IgD-negative memory B cell (primary cell): ENCODE data around the gene CACNA1D. TPM values are rescaled to one million over a fixed set of nuclear protein-coding genes. Genes with fewer than 3 reads are reported as not detected.

Source experiments
- H3K27ac Mint-ChIP-seq, 3 donors: one replicate each; pipeline ENCODE4 v1.8.0; 2020 to 2022; ENCODE audit warnings: mild to moderate bottlenecking in 3 of 3, mixed read lengths in 3 of 3, moderate library complexity in 1 of 3
- H3K27me3 Mint-ChIP-seq: one replicate; pipeline ENCODE4 v1.8.0; 2021; ENCODE audit warnings: mixed read lengths
- H3K36me3 Mint-ChIP-seq: one replicate; pipeline ENCODE4 v1.8.0; 2020; ENCODE audit warnings: mild to moderate bottlenecking, mixed read lengths
- H3K4me1 Mint-ChIP-seq, 3 donors: one replicate each; pipeline ENCODE4 v1.8.0; 2020 to 2022; ENCODE audit warnings: mixed read lengths in 3 of 3, mild to moderate bottlenecking in 1 of 3
- H3K4me3 Mint-ChIP-seq, 4 donors: one replicate each; pipeline ENCODE4 v1.8.0; 2020 to 2022; ENCODE audit warnings: mild to moderate bottlenecking in 4 of 4, mixed read lengths in 4 of 4, moderate library complexity in 3 of 4
- H3K9me3 Mint-ChIP-seq, 3 donors: one replicate each; pipeline ENCODE4 v1.8.0; 2020 to 2021; ENCODE audit warnings: mixed read lengths in 3 of 3, mild to moderate bottlenecking in 1 of 3
- polyA plus RNA-seq: library from polyadenylated mRNA; unstranded; fragments of 300-500 nt; fragmentation: Illumina TruSeq; gene quantifications from one replicate; pipeline ENCODE4 v1.2.3, GENCODE V29; 2021

The CACNA1D gene
- polyA plus RNA-seq, 1 donor from 2014 or later, result not detected

DNA sequence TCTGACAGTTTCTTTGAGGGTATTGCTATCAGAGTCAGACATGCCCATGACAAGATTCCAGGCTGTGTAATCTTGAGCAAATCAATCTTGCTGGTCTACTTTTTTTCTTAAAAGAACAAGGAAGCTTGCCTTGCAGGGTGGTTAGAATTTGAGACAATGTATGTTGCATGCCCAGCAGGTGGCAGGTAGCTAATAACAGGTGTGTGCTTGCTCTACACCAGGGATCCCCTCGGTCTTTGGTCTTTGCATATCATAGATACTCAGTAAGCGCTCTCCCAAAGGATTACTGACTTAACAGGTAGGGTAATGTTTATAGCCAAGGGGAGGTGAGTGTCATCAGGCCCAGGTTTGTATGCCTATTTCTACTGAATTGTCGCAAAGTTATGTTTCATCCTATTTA, 37.3 kb downstream of the CACNA1D start:
- no peaks in the 10 kb centered on the region for H3K4me1 Mint-ChIP-seq
- H3K4me3 Mint-ChIP-seq, result no peak overlapping the region
- peaks cover 10% of the 10 kb centered on the region for H3K27me3 Mint-ChIP-seq
- no peak overlapping the region for H3K27ac Mint-ChIP-seq
- H3K9me3 Mint-ChIP-seq, result no peaks in the 10 kb centered on the region
- no peaks in the 10 kb centered on the region for H3K36me3 Mint-ChIP-seq

DNA sequence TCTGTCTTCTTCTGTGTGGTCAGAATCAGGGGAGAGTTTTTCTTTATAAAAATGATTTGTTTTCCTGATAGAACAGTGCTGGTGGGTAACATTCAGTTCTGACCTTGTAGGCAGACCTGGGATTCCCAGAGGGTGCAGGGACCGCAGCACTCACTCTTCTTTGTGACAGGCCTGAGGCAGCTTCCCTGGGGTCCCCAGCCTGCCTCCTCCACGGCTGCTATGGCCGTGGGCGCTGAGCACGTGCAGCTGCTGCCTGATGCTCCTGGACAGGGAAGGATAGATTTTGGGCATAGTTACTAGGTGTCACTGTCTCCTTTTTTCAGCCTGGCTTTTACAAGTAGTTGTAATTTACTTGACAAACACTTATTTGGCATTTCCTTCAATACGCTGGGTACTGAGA, 39.1 kb downstream of the CACNA1D start:
- Mint-ChIP-seq H3K4me1 (no peaks in the 10 kb centered on the region), H3K4me3 (no peak overlapping the region), H3K36me3 (no peaks in the 10 kb centered on the region), H3K27me3 (peaks cover 7% of the 10 kb centered on the region), H3K9me3 (no peaks in the 10 kb centered on the region), H3K27ac (peak overlapping the region in 1 of 3 donors; percentile 48)

DNA sequence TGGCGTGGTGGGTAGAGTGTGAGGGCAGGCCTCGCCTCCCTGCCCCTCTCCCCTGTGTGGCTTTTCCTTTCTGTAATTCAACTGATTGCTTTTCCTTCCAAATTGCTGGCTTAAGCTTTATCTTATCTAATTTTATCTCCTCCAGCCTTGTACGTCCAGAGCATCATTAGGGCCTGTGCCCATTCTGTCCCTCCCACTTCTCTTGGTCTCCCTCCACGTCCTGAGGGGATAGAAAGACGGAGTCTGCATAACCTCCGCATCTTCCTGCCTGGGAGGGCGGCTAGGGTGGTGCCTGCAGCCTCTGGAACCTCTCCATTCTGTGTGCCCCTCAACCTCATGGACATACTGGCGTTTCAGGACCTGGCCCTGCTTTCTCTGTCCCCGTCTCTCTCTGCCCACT, 39.8 kb downstream of the CACNA1D start:
- H3K9me3 Mint-ChIP-seq, result no peaks in the 10 kb centered on the region
- no peak overlapping the region for H3K27ac Mint-ChIP-seq
- no peak overlapping the region for H3K4me3 Mint-ChIP-seq
- H3K4me1 Mint-ChIP-seq, result no peaks in the 10 kb centered on the region
- H3K27me3 Mint-ChIP-seq, result peaks cover 7% of the 10 kb centered on the region
- no peaks in the 10 kb centered on the region for H3K36me3 Mint-ChIP-seq

DNA sequence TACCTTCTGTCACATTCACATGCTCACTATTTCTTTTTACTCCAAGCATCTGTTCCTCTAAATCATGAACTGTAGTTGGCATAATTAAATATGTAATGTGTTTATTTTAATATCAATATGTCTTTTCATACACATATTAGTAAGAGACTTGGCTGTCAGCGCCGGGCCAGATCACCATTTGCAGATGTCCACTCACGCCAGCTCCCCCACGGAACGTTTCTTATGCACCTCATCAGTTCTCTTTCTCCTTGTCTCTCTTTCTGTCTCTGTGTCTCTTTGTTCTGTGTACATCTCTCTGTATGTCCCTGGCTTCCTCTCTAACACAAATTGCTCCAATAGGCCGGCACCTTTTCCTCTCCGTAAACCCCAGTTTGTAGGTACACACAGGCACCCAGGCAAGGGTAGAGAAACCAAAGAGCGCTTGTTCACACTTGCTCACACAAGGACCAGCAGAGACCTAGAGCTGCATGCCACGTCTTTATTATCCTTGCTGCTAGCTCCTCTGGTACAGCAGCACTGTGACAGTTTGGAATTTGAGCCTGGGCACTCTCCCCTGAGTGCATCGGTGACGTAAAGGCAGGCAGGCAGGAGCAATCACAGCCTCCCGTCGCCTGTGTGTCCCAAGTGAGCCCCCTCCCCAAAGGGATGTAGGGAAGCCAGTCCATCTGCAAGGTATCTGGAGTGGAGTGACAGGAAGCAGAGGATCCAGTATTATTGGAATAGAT, 40.4 kb downstream of the CACNA1D start:
- H3K27me3 Mint-ChIP-seq, result peaks cover 11% of the 10 kb centered on the region
- no peak overlapping the region for H3K4me3 Mint-ChIP-seq
- no peaks in the 10 kb centered on the region for H3K9me3 Mint-ChIP-seq
- no peaks in the 10 kb centered on the region for H3K36me3 Mint-ChIP-seq
- H3K27ac Mint-ChIP-seq, result no peak overlapping the region
- no peaks in the 10 kb centered on the region for H3K4me1 Mint-ChIP-seq

DNA sequence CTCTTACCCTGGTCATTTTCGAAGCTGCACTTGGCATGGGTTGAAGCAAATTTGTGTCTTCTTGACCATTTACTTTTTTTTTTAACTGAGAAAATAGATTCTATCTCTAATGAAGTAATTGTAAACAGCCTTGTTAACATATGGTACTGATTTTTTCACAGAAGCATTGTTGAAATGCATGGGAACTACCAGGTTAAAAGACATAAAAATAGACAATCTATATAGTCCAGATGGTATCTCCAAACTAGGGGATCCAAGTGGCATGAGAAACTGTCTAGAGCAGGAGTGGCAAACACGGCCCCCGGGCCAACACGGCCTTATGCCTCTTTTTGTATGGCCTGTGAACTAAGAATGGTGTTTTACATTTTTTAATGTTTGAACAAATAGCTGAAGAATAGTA, 41.9 kb downstream of the CACNA1D start:
- no peak overlapping the region for H3K4me3 Mint-ChIP-seq
- no peak overlapping the region for H3K27ac Mint-ChIP-seq
- no peaks in the 10 kb centered on the region for H3K9me3 Mint-ChIP-seq
- no peaks in the 10 kb centered on the region for H3K36me3 Mint-ChIP-seq
- H3K4me1 Mint-ChIP-seq, result no peaks in the 10 kb centered on the region
- H3K27me3 Mint-ChIP-seq, result peaks cover 6% of the 10 kb centered on the region

DNA sequence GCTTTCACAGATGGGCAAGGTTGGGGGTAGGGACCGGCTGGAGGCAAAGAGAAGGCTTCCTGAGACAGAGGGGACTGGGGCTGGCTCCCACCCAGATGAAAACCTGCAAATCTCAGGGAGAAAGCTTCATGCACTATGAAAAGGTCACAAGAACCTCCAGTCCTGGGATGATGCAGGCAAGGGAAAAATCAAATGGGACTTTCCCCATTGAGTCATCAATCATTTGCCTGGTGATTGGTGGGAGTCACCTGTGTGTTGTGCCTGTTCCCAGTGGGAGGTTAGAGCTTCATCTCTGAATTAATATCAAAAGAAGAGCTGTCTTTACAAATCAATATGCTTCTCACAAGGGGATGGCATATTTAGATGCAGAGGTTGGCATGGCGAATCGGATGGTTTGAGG, 49.9 kb downstream of the CACNA1D start:
- no peak overlapping the region for H3K27ac Mint-ChIP-seq
- no peak overlapping the region for H3K4me3 Mint-ChIP-seq
- H3K4me1 Mint-ChIP-seq, result no peaks in the 10 kb centered on the region
- no peaks in the 10 kb centered on the region for H3K9me3 Mint-ChIP-seq
- peaks cover 10% of the 10 kb centered on the region for H3K27me3 Mint-ChIP-seq
- H3K36me3 Mint-ChIP-seq, result no peaks in the 10 kb centered on the region

DNA sequence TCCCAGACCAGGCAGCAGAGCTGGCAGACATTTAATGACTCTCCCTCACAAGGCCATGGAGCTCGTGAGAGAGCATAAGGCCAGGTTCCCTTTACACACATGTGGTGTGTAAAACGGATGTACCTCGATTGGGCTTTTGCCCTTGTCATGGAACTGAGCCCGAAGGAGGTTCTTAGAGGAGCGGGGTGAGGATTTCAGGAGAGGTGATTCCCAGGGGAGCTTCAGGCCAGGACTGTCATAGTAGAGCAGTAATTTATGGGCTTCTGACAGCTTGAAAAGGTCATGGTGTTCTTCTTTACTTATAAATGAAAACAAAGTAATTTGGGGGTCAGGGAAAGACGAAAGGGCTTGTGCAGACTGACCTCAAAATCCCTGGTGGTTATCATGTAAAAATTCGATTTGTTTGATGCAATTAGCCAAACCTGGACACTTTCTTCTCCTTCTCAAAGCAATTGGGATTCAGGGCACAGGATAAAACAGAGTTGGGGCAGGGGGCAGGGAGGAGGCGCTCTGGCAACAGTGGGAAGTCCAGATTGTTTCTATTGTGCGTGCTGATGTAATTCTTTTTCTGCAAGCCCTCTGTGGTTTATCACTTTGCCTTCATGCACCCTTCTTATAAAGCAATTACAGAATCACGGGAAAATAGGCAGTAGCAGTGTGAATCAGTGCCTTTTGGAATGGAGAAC, 51.0 kb downstream of the CACNA1D start:
- no peaks in the 10 kb centered on the region for H3K36me3 Mint-ChIP-seq
- H3K27ac Mint-ChIP-seq, result no peak overlapping the region
- peaks cover 6% of the 10 kb centered on the region for H3K27me3 Mint-ChIP-seq
- no peaks in the 10 kb centered on the region for H3K4me1 Mint-ChIP-seq
- H3K4me3 Mint-ChIP-seq, result no peak overlapping the region
- no peaks in the 10 kb centered on the region for H3K9me3 Mint-ChIP-seq

DNA sequence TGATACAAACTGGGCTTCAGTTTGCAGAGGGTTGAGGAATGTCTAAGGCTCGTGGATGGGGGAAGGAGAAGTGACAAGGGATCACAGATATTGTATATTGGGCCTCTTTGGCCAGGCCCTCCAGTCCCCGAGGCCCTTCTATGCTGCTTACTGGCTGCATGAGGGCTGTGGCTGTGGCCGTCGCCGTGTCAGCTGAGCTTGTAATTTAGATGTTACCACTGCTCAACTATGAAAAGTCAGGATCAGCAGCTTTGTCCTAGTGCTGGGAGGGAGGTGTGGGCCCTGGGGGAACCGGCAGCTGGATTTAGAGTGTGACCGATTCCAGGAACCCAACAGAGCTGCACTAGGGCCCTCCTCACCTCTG, 51.6 kb downstream of the CACNA1D start:
- H3K4me1 Mint-ChIP-seq, result no peaks in the 10 kb centered on the region
- H3K36me3 Mint-ChIP-seq, result no peaks in the 10 kb centered on the region
- no peak overlapping the region for H3K4me3 Mint-ChIP-seq
- H3K27me3 Mint-ChIP-seq, result peaks cover 6% of the 10 kb centered on the region
- H3K9me3 Mint-ChIP-seq, result no peaks in the 10 kb centered on the region
- H3K27ac Mint-ChIP-seq, result no peak overlapping the region

DNA sequence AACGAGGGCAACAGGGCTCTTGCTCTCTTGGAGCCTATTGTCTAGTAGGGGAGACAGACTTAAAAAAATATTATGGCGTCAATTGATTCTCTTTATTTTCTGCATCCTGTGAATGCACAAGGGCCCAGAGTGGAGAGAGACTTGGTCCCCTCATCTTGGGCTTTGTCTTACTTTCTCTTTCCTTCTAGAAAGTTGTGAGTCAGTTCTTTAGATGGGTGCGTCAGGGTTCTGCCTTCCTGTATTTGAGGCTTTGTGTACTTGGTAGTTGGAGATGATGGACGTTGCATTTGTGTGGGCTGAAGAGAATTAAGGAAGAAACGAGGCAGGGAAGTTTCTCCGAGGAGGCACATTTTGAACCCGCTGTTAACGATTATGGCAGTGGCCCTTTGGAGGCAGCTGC, 52.9 kb downstream of the CACNA1D start:
- no peaks in the 10 kb centered on the region for H3K4me1 Mint-ChIP-seq
- no peaks in the 10 kb centered on the region for H3K36me3 Mint-ChIP-seq
- no peak overlapping the region for H3K27ac Mint-ChIP-seq
- no peak overlapping the region for H3K4me3 Mint-ChIP-seq
- peaks cover 2% of the 10 kb centered on the region for H3K27me3 Mint-ChIP-seq
- H3K9me3 Mint-ChIP-seq, result no peaks in the 10 kb centered on the region

DNA sequence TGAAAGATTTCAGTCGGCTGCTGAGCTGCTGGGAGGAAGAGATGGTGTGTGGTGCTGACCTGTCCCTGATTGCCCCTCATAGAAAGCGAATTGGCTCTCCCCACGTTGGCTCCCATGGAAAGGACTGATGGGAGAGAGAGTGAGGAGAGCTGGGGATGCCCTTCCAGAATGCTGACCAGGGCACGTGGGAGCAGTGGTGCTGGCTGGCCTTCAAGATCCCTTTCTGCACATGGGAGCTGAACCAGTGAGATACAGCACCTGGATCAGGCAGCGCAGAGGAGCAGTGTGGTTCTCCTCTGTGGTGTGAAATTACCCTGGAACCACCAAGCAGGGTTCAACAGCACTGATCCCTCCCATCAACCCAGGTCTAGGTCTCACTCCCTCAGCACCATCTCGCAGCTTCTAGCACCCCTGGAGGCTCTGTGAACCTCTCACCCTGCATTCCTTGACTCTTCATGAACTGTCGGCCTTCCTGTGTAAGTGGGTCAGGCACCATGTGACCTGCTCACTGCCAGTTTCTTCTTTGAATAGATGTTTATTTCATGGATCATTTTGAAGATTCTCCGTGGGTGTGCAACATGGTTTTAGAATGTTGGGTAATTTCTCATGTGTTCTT, 55.7 kb downstream of the CACNA1D start:
- Mint-ChIP-seq H3K36me3 (no peaks in the 10 kb centered on the region), H3K27ac (no peak overlapping the region), H3K4me3 (no peak overlapping the region), H3K4me1 (peaks cover 9 to 18% (median 11%) of the 10 kb centered on the region in 3 donors), H3K9me3 (peaks cover 0 to 4% (median 0%) of the 10 kb centered on the region in 3 donors), H3K27me3 (peaks cover 4% of the 10 kb centered on the region)

DNA sequence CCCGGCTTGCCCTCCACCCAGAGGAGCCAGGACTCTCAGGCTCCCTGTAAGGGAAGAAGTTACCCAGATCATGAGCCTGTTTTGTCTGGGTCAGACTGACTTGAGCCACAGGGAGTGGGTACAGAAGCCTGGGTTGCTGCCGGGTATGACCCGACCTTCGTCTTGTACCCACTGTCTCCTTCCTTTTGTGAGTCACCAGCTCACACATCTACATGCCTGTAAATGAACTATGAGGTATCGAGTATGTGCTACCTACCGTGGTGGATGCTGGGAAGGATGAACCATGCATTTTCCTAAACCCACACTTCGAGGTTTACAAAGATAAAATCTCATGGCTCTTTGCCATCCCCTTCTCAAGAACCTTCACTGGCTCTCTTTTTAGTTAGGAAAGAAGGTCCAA, 56.9 kb downstream of the CACNA1D start:
- Mint-ChIP-seq H3K4me3 (no peak overlapping the region), H3K9me3 (peaks cover 0 to 4% (median 0%) of the 10 kb centered on the region in 3 donors), H3K27ac (no peak overlapping the region), H3K4me1 (peaks cover 15 to 23% (median 19%) of the 10 kb centered on the region in 3 donors), H3K36me3 (no peaks in the 10 kb centered on the region), H3K27me3 (peaks cover 4% of the 10 kb centered on the region)

DNA sequence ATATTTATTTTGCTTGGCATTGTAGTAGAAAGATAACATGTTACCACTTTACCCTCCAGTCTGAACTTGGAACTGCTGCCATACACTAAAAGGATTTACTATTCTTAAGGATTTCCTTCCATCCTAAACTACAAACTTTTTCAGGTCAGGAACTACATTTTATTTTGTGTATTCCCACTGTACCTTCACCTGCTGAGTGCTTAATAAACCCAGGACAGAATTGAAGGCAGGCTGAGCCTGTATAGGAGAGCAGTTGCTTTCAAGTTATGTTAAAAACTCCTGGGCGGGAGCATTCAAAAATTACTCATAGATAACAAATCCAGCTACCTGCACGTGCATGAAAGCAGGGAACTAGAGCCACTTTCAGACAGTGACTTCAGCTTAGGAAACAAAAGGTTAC, 58.3 kb downstream of the CACNA1D start:
- no peak overlapping the region for H3K4me3 Mint-ChIP-seq
- peaks cover 3% of the 10 kb centered on the region for H3K36me3 Mint-ChIP-seq
- peaks cover 4% of the 10 kb centered on the region for H3K27me3 Mint-ChIP-seq
- H3K9me3 Mint-ChIP-seq, result peaks cover 0 to 4% (median 0%) of the 10 kb centered on the region in 3 donors
- H3K4me1 Mint-ChIP-seq, result peaks cover 15 to 23% (median 19%) of the 10 kb centered on the region in 3 donors
- H3K27ac Mint-ChIP-seq, result peak overlapping the region in 2 of 3 donors; percentile 27 to 48

DNA sequence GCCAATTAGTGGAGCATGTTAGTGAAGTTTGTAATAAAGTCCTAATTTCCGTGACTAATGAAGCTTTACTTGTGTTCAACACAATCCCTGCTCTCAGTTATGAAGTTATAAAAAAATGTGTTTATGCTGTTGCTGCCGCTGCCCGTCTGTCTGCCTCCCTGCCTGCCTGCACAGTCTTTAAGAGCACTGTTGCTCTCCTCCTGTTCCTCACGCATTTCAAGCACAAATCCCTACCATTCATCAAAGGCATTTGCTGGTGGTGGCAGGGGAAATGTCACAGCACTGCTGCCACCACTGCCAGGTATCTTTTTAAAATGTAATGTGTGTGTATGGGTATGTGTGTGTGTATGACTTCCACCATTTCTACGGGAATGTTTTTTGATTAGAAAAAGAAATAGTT, 58.8 kb downstream of the CACNA1D start:
- Mint-ChIP-seq H3K4me3 (no peak overlapping the region), H3K9me3 (peaks cover 0 to 4% (median 1%) of the 10 kb centered on the region in 3 donors), H3K27ac (peak overlapping the region in 2 of 3 donors; percentile 27 to 97), H3K4me1 (peaks cover 15 to 23% (median 19%) of the 10 kb centered on the region in 3 donors), H3K36me3 (peaks cover 4% of the 10 kb centered on the region), H3K27me3 (peaks cover 2% of the 10 kb centered on the region)

DNA sequence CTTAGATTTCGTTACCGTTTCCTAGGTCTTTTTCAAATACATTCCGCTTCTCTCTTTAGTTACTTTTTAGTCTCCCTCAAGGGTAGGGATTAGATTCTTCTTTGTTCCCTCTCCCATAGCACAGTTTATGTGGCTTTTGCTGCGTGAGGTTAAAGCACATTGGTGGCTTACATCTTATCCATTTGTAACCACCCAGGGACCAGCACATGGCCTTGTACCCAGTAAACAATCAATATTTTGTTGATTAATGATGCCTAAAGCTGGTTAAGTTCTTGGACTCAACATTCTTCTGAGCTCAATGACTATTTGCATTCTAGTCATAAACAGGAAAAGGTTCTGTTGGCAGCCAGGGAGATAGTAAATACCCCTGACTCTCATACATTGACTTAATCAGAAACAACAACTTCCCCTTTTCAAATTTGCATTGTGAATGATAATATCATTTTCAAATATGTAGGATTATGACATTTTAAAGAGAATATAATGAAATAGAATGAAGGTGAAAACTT, 60.2 kb downstream of the CACNA1D start:
- peak overlapping the region; percentile 68 to 95 (median 91) for H3K27ac Mint-ChIP-seq
- H3K27me3 Mint-ChIP-seq, result peaks cover 2% of the 10 kb centered on the region
- peaks cover 4% of the 10 kb centered on the region for H3K36me3 Mint-ChIP-seq
- peak overlapping the region in 3 of 4 donors; percentile 42 to 90 (median 84) for H3K4me3 Mint-ChIP-seq
- peaks cover 15 to 23% (median 19%) of the 10 kb centered on the region in 3 donors for H3K4me1 Mint-ChIP-seq
- peaks cover 0 to 14% (median 4%) of the 10 kb centered on the region in 3 donors for H3K9me3 Mint-ChIP-seq

DNA sequence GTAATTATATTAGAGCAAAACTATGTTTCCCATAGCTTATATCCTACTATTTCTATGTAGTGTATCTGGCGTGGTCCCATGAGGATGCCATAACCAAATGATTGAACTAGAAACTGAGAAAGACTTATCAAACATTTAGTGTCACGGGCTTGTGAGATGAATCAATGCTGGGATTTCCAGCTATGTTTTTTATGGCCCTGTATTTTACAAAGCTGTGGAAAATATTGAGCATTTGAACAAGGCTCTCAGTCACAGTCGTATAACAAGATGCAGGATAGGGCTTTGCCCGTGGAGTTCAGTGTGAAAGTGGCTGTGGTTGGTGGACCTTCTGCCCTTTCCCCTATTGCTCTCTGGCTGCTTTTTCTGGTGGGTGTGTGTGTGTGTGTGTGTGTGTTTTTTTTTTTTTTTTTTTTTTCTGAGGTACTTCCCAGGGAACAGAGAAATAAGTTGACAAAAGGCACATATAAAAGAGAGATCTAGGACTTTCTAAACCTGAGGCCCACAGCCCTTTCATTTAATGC, 60.7 kb downstream of the CACNA1D start:
- Mint-ChIP-seq H3K9me3 (peaks cover 2 to 17% (median 4%) of the 10 kb centered on the region in 3 donors), H3K27me3 (peaks cover 2% of the 10 kb centered on the region), H3K4me1 (peaks cover 15 to 23% (median 19%) of the 10 kb centered on the region in 3 donors), H3K36me3 (peaks cover 4% of the 10 kb centered on the region), H3K4me3 (peak overlapping the region in 3 of 4 donors; percentile 46 to 90 (median 84)), H3K27ac (peak overlapping the region; percentile 68 to 95 (median 91))
